Endothelial cell of umbilical vein (primary cell): ENCODE measurements around the gene CEP295NL. TPM values are rescaled to one million over a fixed set of nuclear protein-coding genes. Genes with fewer than 3 reads are reported as not detected.

Experiments used
- BruUV-seq: library from RNA; stranded (reverse); fragments of 400-500 nt; replicated peaks from 2 replicates; lab custom pipeline; 2021; lab: Mats Ljungman, UMichigan
- CTCF ChIA-PET: fragments of 300-600, 350-600 bp; sonication (Branson Sonifier 250); formaldehyde crosslinking; loops from one replicate; lab custom pipeline; 2021; ENCODE audit warnings: antibody characterized with exemption, inconsistent platforms; lab: Charles Lee
- POLR2A ChIA-PET: fragments of 300-600, 350-600 bp; sonication (Branson Sonifier 250); formaldehyde crosslinking; loops from one replicate; lab custom pipeline; 2021; ENCODE audit warnings: antibody characterized with exemption, inconsistent platforms; lab: Charles Lee
- DNase-seq: peaks from one replicate; pipeline ENCODE4 v3.0.0-alpha.2; 2011; ENCODE audit warnings: low read depth, low spot score
- FAIRE-seq: peaks from 2 replicates; lab custom pipeline; 2011; peaks lifted over from hg19 to GRCh38; lab: Jason Lieb, UNC
- H2AFZ ChIP-seq: 2 replicates; pipeline ENCODE4 v1.6.0; 2012; ENCODE audit warnings: low read depth, low read length, control low read depth, inconsistent platforms
- H3K27ac ChIP-seq: 2 replicates; pipeline ENCODE4 v1.5.1; 2011; ENCODE audit warnings: low read depth, mild to moderate bottlenecking, control low read depth, low read length, moderate library complexity; ENCODE audit not compliant: insufficient read depth
- H3K27me3 ChIP-seq, 2 experiments: 2 replicates each; pipeline versions ENCODE4 v1.6.0 to v1.6.1; 2011; ENCODE audit warnings: low read length in 2 of 2, mixed read lengths in 1 of 2; ENCODE audit not compliant: control insufficient read depth in 2 of 2, insufficient read depth in 2 of 2
- H3K36me3 ChIP-seq, 2 experiments: 2 replicates in 1 of 2; 3 replicates in 1 of 2; pipeline ENCODE4 v1.5.1; 2011; ENCODE audit warnings: low read length in 2 of 2, mild to moderate bottlenecking in 1 of 2, moderate library complexity in 1 of 2; ENCODE audit not compliant: control insufficient read depth in 2 of 2, insufficient read depth in 2 of 2; ENCODE audit errors: extremely low read depth in 1 of 2
- H3K4me1 ChIP-seq: 3 replicates; pipeline ENCODE4 v1.5.1; 2011; ENCODE audit warnings: mild to moderate bottlenecking, low read length; ENCODE audit not compliant: control insufficient read depth, insufficient read depth; ENCODE audit errors: extremely low read depth
- H3K4me2 ChIP-seq: 2 replicates; pipeline ENCODE4 v1.6.1; 2011; ENCODE audit warnings: low read length, control low read depth, mixed read lengths; ENCODE audit not compliant: insufficient read depth
- H3K4me3 ChIP-seq, 3 experiments: fragments of 200-600 bp in 1 of 3; sonication (generic), shearing (Covaris generic) in 1 of 3; replicated peaks in 1 of 3; 2 replicates each; pipeline ENCODE4 v1.5.1; 2011 to 2016; ENCODE audit warnings: control low read depth in 3 of 3, low read length in 3 of 3, mild to moderate bottlenecking in 2 of 3, inconsistent platforms in 1 of 3, low read depth in 1 of 3, moderate library complexity in 1 of 3; ENCODE audit not compliant: insufficient read depth in 1 of 3
- H3K79me2 ChIP-seq: 2 replicates; pipeline ENCODE4 v1.6.0; 2012; ENCODE audit warnings: low read length, inconsistent platforms; ENCODE audit not compliant: control insufficient read depth, insufficient read depth
- H3K9ac ChIP-seq: replicated peaks from 2 replicates; pipeline ENCODE3; 2011; ENCODE audit warnings: low read length, control low read depth; ENCODE audit not compliant: insufficient read depth; ENCODE audit errors: extremely low read depth
- H3K9me1 ChIP-seq: replicated peaks from 3 replicates; pipeline ENCODE4 v1.6.0; 2011; ENCODE audit warnings: mild to moderate bottlenecking, low read length; ENCODE audit not compliant: control insufficient read depth, insufficient read depth; ENCODE audit errors: extremely low read depth
- H3K9me3 ChIP-seq: replicated peaks from 2 replicates; pipeline ENCODE4 v1.5.1; 2012; ENCODE audit warnings: low read length, inconsistent platforms; ENCODE audit not compliant: control insufficient read depth, insufficient read depth
- H4K20me1 ChIP-seq: replicated peaks from 2 replicates; pipeline ENCODE3; 2011; ENCODE audit warnings: mild to moderate bottlenecking, low read length; ENCODE audit not compliant: control insufficient read depth, insufficient read depth; ENCODE audit errors: extremely low read depth
- CTCF ChIP-seq, 2 donors: IDR thresholded peaks; 1 replicate in 1 of 2; 2 replicates in 1 of 2; pipeline ENCODE4 v1.5.1; 2011; ENCODE audit warnings: low read length in 2 of 2, mild to moderate bottlenecking in 2 of 2, moderate library complexity in 2 of 2, control low read depth in 1 of 2, inconsistent platforms in 1 of 2, low read depth in 1 of 2; ENCODE audit not compliant: insufficient read depth in 1 of 2; ENCODE audit errors: extremely low read depth in 1 of 2
- EZH2 ChIP-seq: IDR thresholded peaks from 2 replicates; pipeline ENCODE4 v1.6.1; 2012; ENCODE audit warnings: borderline replicate concordance, low read depth, mild to moderate bottlenecking, moderate library complexity, low read length, inconsistent platforms; ENCODE audit not compliant: severe bottlenecking
- FOS ChIP-seq: IDR thresholded peaks from 2 replicates; pipeline ENCODE4 v1.6.1; 2011; ENCODE audit warnings: mild to moderate bottlenecking, low read length, moderate library complexity, borderline replicate concordance; ENCODE audit not compliant: insufficient read depth
- GATA2 ChIP-seq: IDR thresholded peaks from 2 replicates; pipeline ENCODE4 v1.7.0; 2011; ENCODE audit warnings: low read depth, mild to moderate bottlenecking, moderate library complexity, mixed read lengths, low read length; ENCODE audit not compliant: insufficient read length, insufficient read depth
- JUN ChIP-seq: IDR thresholded peaks from 2 replicates; pipeline ENCODE4 v1.6.1; 2011; ENCODE audit warnings: borderline replicate concordance, low read depth; ENCODE audit not compliant: insufficient read length, insufficient read depth
- MAX ChIP-seq: IDR thresholded peaks from 2 replicates; pipeline ENCODE4 v1.6.1; 2011; ENCODE audit not compliant: insufficient read depth, insufficient read length
- MYC ChIP-seq: IDR thresholded peaks from one replicate; pipeline ENCODE4 v1.6.1; 2011; ENCODE audit warnings: mild to moderate bottlenecking, low read depth, low read length
- POLR2A ChIP-seq: IDR thresholded peaks from 2 replicates; pipeline ENCODE4 v1.6.1; 2012; ENCODE audit warnings: low read depth, mild to moderate bottlenecking, control low read depth, low read length
- POLR2AphosphoS5 ChIP-seq: IDR thresholded peaks from 2 replicates; pipeline ENCODE4 v1.6.1; 2012; ENCODE audit warnings: low read depth, mild to moderate bottlenecking, control low read depth, low read length, moderate library complexity; ENCODE audit not compliant: insufficient read depth
- dilution Hi-C: fragments of 300-500 bp; cut with MboI; formaldehyde crosslinking; loops from one replicate; pipeline ENCODE4 v1.15.0; 2019; ENCODE audit warnings: low sequenced_read_pairs; ENCODE audit not compliant: extremely low pct_ligation_motif_present
- intact Hi-C: fragments of 100-400 bp; cut with micrococcal nuclease; formaldehyde crosslinking; loops from one replicate; pipeline ENCODE4 v1.10.0; 2022
- polyA plus RNA-seq, 4 experiments: library from polyadenylated mRNA; depleted of rRNA in 3 of 4; stranded (reverse) in 3 of 4; unstranded in 1 of 4; fragments of >200 nt; gene quantifications; 2 replicates each; pipeline versions ENCODE4 v1.2.1 to v1.2.3, GENCODE V29; 2011 to 2012; ENCODE audit warnings: missing spikeins in 1 of 4
- total RNA-seq: library from RNA; stranded (reverse); gene quantifications from 2 replicates; pipeline ENCODE4 v1.2.3, GENCODE V29; 2021

CEP295NL gene
- total and polyA plus RNA-seq, 2 donors (not counting 3 experiments of a cell fraction or from before 2014, with no cell fraction given), result 0.10 to 8.3 TPM

- H3K79me2 ChIP-seq, result peaks cover 6% of the 10 kb centered on the region
- CTCF ChIA-PET, result interaction anchor here (1.4 kb wide), 1 partner anchor 17 kb away, joined by 3 read pairs; no protein-coding TSS in a partner anchor
These were observed 5.3 kb downstream of the CEP295NL start for GRCh38 chr17:78897664-78898047.

More at GRCh38 chr17:78897664-78898047, 5.3 kb downstream of the CEP295NL start:
- no peak overlapping the region for H2AFZ ChIP-seq
- no peaks in the 10 kb centered on the region for H3K27me3 ChIP-seq
- no TSS peak for BruUV-seq
- POLR2A ChIA-PET, result no interaction called here
- H3K9ac ChIP-seq, result no peak overlapping the region
- H4K20me1 ChIP-seq, result no peaks in the 10 kb centered on the region
- dilution Hi-C loops, result no loop called here
- no peaks in the 10 kb centered on the region for H3K4me1 ChIP-seq
- no peak for TF ChIP-seq POLR2A
- TF ChIP-seq JUN, result no peak
- no peak for TF ChIP-seq MYC
- no peak for TF ChIP-seq MAX
- TF ChIP-seq GATA2, result no peak
- no peak for TF ChIP-seq CTCF (IDR thresholded peaks at IDR 0.05; ENCODE audit: extremely low read depth in 1 of 2, insufficient read depth in 1 of 2, low read depth in 1 of 2, low read length in 2 of 2)
- no peak for TF ChIP-seq POLR2AphosphoS5
- no peak for TF ChIP-seq EZH2
- TF ChIP-seq FOS, result no peak
- H3K4me3 ChIP-seq, result no peak overlapping the region
- peaks cover 6 to 25% of the 10 kb centered on the region in 2 experiments for H3K36me3 ChIP-seq
- no peak for FAIRE-seq
- H3K4me2 ChIP-seq, result no peak overlapping the region
- no peaks in the 10 kb centered on the region for H3K9me1 ChIP-seq
- no peak overlapping the region for H3K27ac ChIP-seq
- intact Hi-C loops, result no loop called here
- no peak for DNase-seq
- no peaks in the 10 kb centered on the region for H3K9me3 ChIP-seq
